ENCODE results near the gene UPK1A. TPM values are rescaled to one million over a fixed set of nuclear protein-coding genes. Genes with fewer than 3 reads are reported as not detected.

The UPK1A gene
- total RNA-seq, 4 donors from 2014 or later: not detected

DNA sequence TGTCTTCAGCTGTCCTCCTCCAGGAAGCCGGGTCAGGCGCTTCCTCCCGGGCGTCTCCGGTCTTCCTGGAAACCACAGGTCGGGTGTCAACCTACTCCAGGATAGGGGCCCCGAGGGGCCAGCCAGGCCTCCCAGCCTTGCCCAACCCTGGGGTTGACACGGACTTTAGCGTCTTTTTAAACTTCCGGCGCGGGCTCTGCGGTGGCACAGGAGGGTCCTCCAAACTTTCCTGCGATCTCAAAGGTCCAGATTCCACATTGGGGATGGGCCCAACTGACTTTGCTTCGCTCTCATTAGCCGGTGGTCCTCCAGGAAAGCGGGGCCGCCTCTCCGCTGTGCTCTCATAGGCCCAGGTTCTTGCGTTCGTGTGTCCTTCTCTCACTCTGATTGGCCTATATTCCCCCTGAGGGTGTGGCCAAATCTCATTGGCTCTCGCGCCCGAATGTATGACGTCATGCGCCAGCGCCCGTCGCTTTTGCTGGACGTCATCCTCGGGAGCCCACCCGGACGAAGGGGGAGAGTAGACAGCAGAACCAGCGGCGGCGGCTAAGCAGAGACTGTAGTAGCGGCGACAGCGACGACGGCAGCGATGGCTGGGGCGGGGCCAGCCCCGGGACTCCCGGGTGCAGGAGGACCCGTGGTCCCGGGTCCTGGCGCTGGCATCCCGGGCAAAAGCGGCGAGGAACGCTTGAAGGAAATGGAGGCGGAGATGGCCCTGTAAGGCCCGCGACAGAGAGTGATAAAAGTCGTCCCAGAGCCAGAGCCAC is 37.6 kb upstream of the UPK1A start, which contains the start of gene RBM42:
TSS of gene RBM42 (plus strand) at position 472 of the 767 bp plus-strand sequence. CDS start at position 590, 118 bp downstream.
- Histone ChIP-seq H3K4me1 (peaks cover 19 to 32% (median 28%) of the 10 kb centered on the region in 4 donors), H3K36me3 (peaks cover 36 to 38% (median 37%) of the 10 kb centered on the region in 4 donors), H3K27ac (replicated peaks in 1 of 4) (peak within 1 kb of the TSS; percentile 86 to 96 (median 92)), H3K9me3 (no peaks in the 10 kb centered on the region), H3K4me3 (peak within 1 kb of the TSS; percentile 88 to 99 (median 94)), H3K27me3 (no peaks in the 10 kb centered on the region)
- TF ChIP-seq, protein P1, sequence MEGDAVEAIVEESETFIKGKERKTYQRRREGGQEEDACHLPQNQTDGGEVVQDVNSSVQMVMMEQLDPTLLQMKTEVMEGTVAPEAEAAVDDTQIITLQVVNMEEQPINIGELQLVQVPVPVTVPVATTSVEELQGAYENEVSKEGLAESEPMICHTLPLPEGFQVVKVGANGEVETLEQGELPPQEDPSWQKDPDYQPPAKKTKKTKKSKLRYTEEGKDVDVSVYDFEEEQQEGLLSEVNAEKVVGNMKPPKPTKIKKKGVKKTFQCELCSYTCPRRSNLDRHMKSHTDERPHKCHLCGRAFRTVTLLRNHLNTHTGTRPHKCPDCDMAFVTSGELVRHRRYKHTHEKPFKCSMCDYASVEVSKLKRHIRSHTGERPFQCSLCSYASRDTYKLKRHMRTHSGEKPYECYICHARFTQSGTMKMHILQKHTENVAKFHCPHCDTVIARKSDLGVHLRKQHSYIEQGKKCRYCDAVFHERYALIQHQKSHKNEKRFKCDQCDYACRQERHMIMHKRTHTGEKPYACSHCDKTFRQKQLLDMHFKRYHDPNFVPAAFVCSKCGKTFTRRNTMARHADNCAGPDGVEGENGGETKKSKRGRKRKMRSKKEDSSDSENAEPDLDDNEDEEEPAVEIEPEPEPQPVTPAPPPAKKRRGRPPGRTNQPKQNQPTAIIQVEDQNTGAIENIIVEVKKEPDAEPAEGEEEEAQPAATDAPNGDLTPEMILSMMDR (IDR thresholded peaks at IDR 0.05): peak in 1 of 3 experiments; percentile 41
- TF ChIP-seq POLR2AphosphoS5 (IDR thresholded peaks at IDR 0.05): peak; percentile 95
- peak; percentile 49 for TF ChIP-seq POLR2A (IDR thresholded peaks at IDR 0.05; ENCODE audit: low read depth)
- no peak for TF ChIP-seq EP300 (IDR thresholded peaks at IDR 0.05)
- WGBS: 0% methylated on average over 18 of the region's 56 CpGs
- intact Hi-C loops (cut with DNase I): loop anchor here (2.0 to 5.0 kb wide), 2 partner anchors 14 to 81 kb away; partner anchors contain the start of gene TMEM147
- DNase-seq (ENCODE audit: extremely low spot score): peak; percentile 100

GRCh38 chr19:35629332-35629633 is 37.0 kb upstream of the UPK1A start:
- DNase-seq (ENCODE audit: extremely low spot score): no peak
- Histone ChIP-seq H3K27me3 (no peaks in the 10 kb centered on the region), H3K27ac (replicated peaks in 1 of 4) (peak overlapping the region; percentile 86 to 96 (median 92)), H3K9me3 (no peaks in the 10 kb centered on the region), H3K4me1 (peaks cover 19 to 32% (median 28%) of the 10 kb centered on the region in 4 donors), H3K36me3 (peaks cover 42 to 44% (median 43%) of the 10 kb centered on the region in 4 donors), H3K4me3 (peak overlapping the region; percentile 88 to 99 (median 94))
- TF ChIP-seq POLR2A (IDR thresholded peaks at IDR 0.05; ENCODE audit: low read depth) (no peak), POLR2AphosphoS5 (IDR thresholded peaks at IDR 0.05) (no peak), EP300 (IDR thresholded peaks at IDR 0.05) (no peak)
- TF ChIP-seq, protein P1 (IDR thresholded peaks at IDR 0.05): no peak
- 9% methylated on average over 11 of the region's 15 CpGs for WGBS
- intact Hi-C loops (cut with DNase I): loop anchor here (2.0 to 5.0 kb wide), 2 partner anchors 14 to 82 kb away; partner anchors contain the start of gene TMEM147

DNA sequence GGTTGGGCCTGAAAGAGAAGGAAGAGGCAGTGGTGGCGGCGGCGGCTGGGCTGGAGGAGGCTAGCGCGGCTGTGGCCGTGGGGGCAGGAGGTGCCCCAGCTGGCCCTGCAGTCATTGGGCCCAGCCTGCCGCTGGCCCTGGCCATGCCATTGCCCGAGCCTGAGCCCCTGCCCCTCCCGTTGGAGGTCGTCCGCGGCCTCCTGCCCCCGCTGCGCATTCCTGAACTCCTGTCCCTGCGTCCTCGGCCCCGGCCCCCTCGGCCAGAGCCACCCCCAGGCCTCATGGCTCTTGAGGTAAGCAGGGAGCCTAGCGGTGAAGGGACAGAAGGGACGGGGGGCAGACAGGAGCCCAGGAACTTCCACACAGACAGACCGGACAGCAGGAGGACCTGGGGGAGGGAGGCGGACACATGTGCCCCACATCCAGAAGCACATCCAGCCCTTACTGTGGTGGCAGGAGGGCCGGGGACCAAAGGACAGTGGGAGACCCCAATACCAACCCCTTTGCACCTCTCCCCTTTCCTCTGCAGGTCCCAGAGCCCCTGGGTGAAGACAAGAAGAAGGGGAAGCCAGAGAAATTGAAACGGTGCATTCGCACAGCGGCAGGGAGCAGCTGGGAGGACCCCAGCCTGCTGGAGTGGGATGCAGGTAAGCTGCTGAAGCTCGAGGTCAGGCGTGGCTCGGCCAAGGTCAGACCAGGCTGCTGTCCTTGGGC is 32.4 kb upstream of the UPK1A start:
- peaks cover 73 to 83% (median 83%) of the 10 kb centered on the region in 4 donors for H3K36me3 ChIP-seq
- no peak overlapping the region for H3K4me3 ChIP-seq
- H3K27ac ChIP-seq (replicated peaks in 1 of 4): no peak overlapping the region
- intact Hi-C loops (cut with DNase I): no loop called here
- TF ChIP-seq EP300 (IDR thresholded peaks at IDR 0.05): no peak
- TF ChIP-seq, protein P1 (IDR thresholded peaks at IDR 0.05): no peak
- no peak for TF ChIP-seq POLR2A (IDR thresholded peaks at IDR 0.05; ENCODE audit: low read depth)
- no peak for TF ChIP-seq POLR2AphosphoS5 (IDR thresholded peaks at IDR 0.05)
- H3K27me3 ChIP-seq: no peaks in the 10 kb centered on the region
- no peaks in the 10 kb centered on the region for H3K9me3 ChIP-seq
- H3K4me1 ChIP-seq: peaks cover 12 to 23% (median 19%) of the 10 kb centered on the region in 4 donors
- no peak for DNase-seq (ENCODE audit: extremely low spot score)
- WGBS: 90% methylated on average over 24 of the region's 29 CpGs

DNA sequence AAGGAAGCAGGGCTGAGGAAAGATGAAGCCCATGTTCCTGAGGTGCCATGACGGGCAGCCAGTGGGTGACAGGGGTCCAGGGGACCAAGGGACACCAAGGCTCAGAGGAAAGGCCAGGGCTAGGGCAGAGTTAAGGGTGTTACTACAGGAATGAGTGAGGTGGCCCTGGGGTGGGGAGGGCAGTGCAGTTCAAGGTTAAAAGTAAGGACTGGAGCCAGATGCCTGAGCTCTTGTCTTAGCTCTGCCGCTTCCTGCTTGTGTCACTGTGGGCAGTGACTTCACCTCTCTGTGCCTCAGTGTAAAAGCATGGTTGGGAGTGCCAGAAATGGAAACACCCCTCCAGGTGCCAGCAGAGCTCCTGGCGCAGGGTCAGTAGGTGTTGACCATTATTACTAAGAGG is 29.7 kb upstream of the UPK1A start:
- Histone ChIP-seq H3K27me3 (no peaks in the 10 kb centered on the region), H3K4me1 (peaks cover 0 to 3% (median 3%) of the 10 kb centered on the region in 4 donors), H3K27ac (replicated peaks in 1 of 4) (no peak overlapping the region), H3K36me3 (peaks cover 55 to 68% (median 66%) of the 10 kb centered on the region in 4 donors), H3K9me3 (no peaks in the 10 kb centered on the region), H3K4me3 (no peak overlapping the region)
- 89% methylated on average over 3 of the region's 3 CpGs for WGBS
- DNase-seq (ENCODE audit: extremely low spot score): no peak
- TF ChIP-seq, protein P1 (IDR thresholded peaks at IDR 0.05): no peak
- TF ChIP-seq POLR2A (IDR thresholded peaks at IDR 0.05; ENCODE audit: low read depth): no peak
- TF ChIP-seq POLR2AphosphoS5 (IDR thresholded peaks at IDR 0.05): no peak
- no peak for TF ChIP-seq EP300 (IDR thresholded peaks at IDR 0.05)
- intact Hi-C loops (cut with DNase I): no loop called here

Measured in esophagus muscularis mucosa (tissue), 4 donors.